ENCODE results near the gene LMNB1. TPM values are rescaled to one million over a fixed set of nuclear protein-coding genes. Genes with fewer than 3 reads are reported as not detected.

LMNB1 gene
- total and polyA plus RNA-seq, 2 of the 13 experiments (the other 11 are each of a cell fraction or from before 2014, with no cell fraction given): 12.5 to 159 TPM

GRCh38 chr5:126829098-126829497 lies 52.2 kb downstream of the LMNB1 start (continued):
- no peak for TF ChIP-seq HDAC6 (IDR thresholded peaks at IDR 0.05; ENCODE audit: low read depth, low read length)

DNA sequence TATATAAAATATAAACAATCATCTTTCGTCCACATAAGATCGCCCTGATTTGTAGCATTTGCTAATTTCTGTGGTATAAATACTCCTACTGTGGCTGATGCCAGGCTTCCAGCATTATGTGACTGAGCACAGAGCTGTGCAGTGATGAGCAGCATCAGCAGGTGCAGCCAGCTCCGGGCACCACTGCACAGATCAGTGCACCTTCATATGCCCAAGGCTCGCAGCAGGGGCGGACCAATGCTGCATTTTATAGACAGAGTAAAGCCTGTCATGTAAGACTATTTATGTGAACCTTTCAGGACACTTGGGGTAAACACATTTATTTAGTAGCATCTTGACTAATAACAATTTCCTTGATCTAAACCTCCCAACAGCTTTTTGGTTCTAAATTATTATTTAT lies 53.1 kb downstream of the LMNB1 start:
- ChIA-PET CTCF (ENCODE audit: low intra/inter-chr PET ratio, low total read pairs) (no interaction called here), POLR2A (no interaction called here)
- 100% methylated on average over 4 of the region's 5 CpGs for WGBS (ENCODE audit: low lambda C conversion rate)
- in situ Hi-C loops (cut with HindIII; ENCODE audit: extremely low pct_ligation_motif_present, low pct_unique_long_range_greater_than_20kb) (no loop called here), intact Hi-C loops (cut with micrococcal nuclease; ENCODE audit: unreplicated experiment) (no loop called here)
- H3K27ac ChIP-seq (ENCODE audit: extremely low read length, insufficient read depth, low read length): no peak overlapping the region
- no peak for ATAC-seq
- no TSS peak for BruUV-seq (replicated peaks)
- H3K4me1 ChIP-seq (ENCODE audit: insufficient read depth, low read length): no peaks in the 10 kb centered on the region
- no peak overlapping the region for H3K4me2 ChIP-seq (ENCODE audit: low read depth, low read length)
- peaks cover 24 to 81% of the 10 kb centered on the region in 2 experiments for H3K36me3 ChIP-seq (replicated peaks in 1 of 2; ENCODE audit: control insufficient read depth in 1 of 2, insufficient read depth in 2 of 2, low read length in 2 of 2)
- no peaks in the 10 kb centered on the region for H4K20me1 ChIP-seq (ENCODE audit: insufficient read depth, low read length)
- H3K9ac ChIP-seq (ENCODE audit: insufficient read depth, low read depth, low read length): no peak overlapping the region
- H3K9me3 ChIP-seq (ENCODE audit: low read length): no peaks in the 10 kb centered on the region
- no peaks in the 10 kb centered on the region for H3K79me2 ChIP-seq (ENCODE audit: insufficient read depth, low read length)
- H2AFZ ChIP-seq (ENCODE audit: low read length): no peak overlapping the region
- TF ChIP-seq, protein P1, sequence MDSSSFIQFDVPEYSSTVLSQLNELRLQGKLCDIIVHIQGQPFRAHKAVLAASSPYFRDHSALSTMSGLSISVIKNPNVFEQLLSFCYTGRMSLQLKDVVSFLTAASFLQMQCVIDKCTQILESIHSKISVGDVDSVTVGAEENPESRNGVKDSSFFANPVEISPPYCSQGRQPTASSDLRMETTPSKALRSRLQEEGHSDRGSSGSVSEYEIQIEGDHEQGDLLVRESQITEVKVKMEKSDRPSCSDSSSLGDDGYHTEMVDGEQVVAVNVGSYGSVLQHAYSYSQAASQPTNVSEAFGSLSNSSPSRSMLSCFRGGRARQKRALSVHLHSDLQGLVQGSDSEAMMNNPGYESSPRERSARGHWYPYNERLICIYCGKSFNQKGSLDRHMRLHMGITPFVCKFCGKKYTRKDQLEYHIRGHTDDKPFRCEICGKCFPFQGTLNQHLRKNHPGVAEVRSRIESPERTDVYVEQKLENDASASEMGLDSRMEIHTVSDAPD (CRISPR knock-in tag; IDR thresholded peaks at IDR 0.05): no peak
- TF ChIP-seq RBM22 (optimal IDR thresholded peaks at IDR 0.05; ENCODE audit: low read length): peak; percentile 55
- H3K4me3 ChIP-seq (replicated peaks in 1 of 3; ENCODE audit: insufficient read depth in 1 of 3, low read depth in 2 of 3, low read length in 3 of 3): no peak overlapping the region
- DNase-seq (ENCODE audit: low spot score): no peak
- no peak for FAIRE-seq
- no peaks in the 10 kb centered on the region for H3K27me3 ChIP-seq (ENCODE audit: control insufficient read depth in 1 of 2, insufficient read depth in 2 of 2, low read length in 2 of 2)

DNA sequence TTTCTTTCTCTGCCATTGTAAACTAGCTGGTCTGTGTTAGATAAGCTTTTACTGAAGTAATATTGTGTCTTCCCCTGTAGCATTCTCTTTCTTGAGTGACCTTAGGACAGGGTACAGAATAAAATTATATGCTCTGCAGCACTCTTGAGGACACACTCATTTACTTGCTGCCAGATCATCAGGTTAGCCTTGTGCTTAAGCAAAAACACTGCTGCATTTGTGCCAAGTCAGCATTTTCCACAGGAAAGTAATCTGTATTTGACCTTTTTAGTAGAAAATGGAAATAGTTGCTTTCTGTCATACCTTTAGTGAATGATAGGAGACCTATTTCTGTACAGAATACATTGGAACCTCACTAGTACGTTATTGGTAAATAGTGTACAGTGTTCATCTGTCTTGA lies 54.2 kb downstream of the LMNB1 start:
- H3K9me3 ChIP-seq (ENCODE audit: low read length): no peaks in the 10 kb centered on the region
- no peak overlapping the region for H3K9ac ChIP-seq (ENCODE audit: insufficient read depth, low read depth, low read length)
- no peak overlapping the region for H2AFZ ChIP-seq (ENCODE audit: low read length)
- ATAC-seq: no peak
- no peak overlapping the region for H3K27ac ChIP-seq (ENCODE audit: extremely low read length, insufficient read depth, low read length)
- H4K20me1 ChIP-seq (ENCODE audit: insufficient read depth, low read length): no peaks in the 10 kb centered on the region
- H3K4me3 ChIP-seq (replicated peaks in 1 of 3; ENCODE audit: insufficient read depth in 1 of 3, low read depth in 2 of 3, low read length in 3 of 3): no peak overlapping the region
- H3K79me2 ChIP-seq (ENCODE audit: insufficient read depth, low read length): no peaks in the 10 kb centered on the region
- no peak for FAIRE-seq
- TF ChIP-seq MAFF (IDR thresholded peaks at IDR 0.05; ENCODE audit: low read depth, low read length) (peak; percentile 100), TEF (CRISPR knock-in tag; IDR thresholded peaks at IDR 0.05) (no peak), MAFK (conservative IDR thresholded peaks at IDR 0.05 in 1 of 2, IDR thresholded peaks at IDR 0.05 in 1 of 2; ENCODE audit: low read length in 2 of 2) (peak; percentile 99 to 100), MAFG (CRISPR knock-in tag; IDR thresholded peaks at IDR 0.05) (peak; percentile 57; the same call in 1 of the 2 replicates)
- H3K36me3 ChIP-seq (replicated peaks in 1 of 2; ENCODE audit: control insufficient read depth in 1 of 2, insufficient read depth in 2 of 2, low read length in 2 of 2): peaks cover 24 to 80% of the 10 kb centered on the region in 2 experiments
- CTCF ChIA-PET (ENCODE audit: low intra/inter-chr PET ratio, low total read pairs): no interaction called here
- H3K4me2 ChIP-seq (ENCODE audit: low read depth, low read length): no peak overlapping the region
- no peaks in the 10 kb centered on the region for H3K27me3 ChIP-seq (ENCODE audit: control insufficient read depth in 1 of 2, insufficient read depth in 2 of 2, low read length in 2 of 2)
- in situ Hi-C loops (cut with HindIII; ENCODE audit: extremely low pct_ligation_motif_present, low pct_unique_long_range_greater_than_20kb): no loop called here
- intact Hi-C loops (cut with micrococcal nuclease; ENCODE audit: unreplicated experiment): no loop called here
- no peak for DNase-seq (ENCODE audit: low spot score)
- POLR2A ChIA-PET: no interaction called here
- 100% methylated on average over 1 of the region's 1 CpG for WGBS (ENCODE audit: low lambda C conversion rate)
- H3K4me1 ChIP-seq (ENCODE audit: insufficient read depth, low read length): no peaks in the 10 kb centered on the region
- no TSS peak for BruUV-seq (replicated peaks)
